GM23338 (cell line): ENCODE data around the gene PTAFR. TPM values are rescaled to one million over a fixed set of nuclear protein-coding genes. Genes with fewer than 3 reads are reported as not detected.

ENCODE experiments used
- ATAC-seq: fragments of 200-7000 bp; cut with Tn5 transposase; 3 replicates; pipeline ENCODE4 v1.9.1; 2020
- DNase-seq: peaks from one replicate; pipeline ENCODE4 v3.0.0-alpha.2; 2015; ENCODE audit warnings: low spot score
- H2AFZ ChIP-seq: fragments of 200-600 bp; sonication (generic); 2 replicates; pipeline ENCODE4 v1.8.0; 2016; ENCODE audit warnings: antibody characterized with exemption, mild to moderate bottlenecking, moderate library complexity
- H3F3A ChIP-seq: fragments of 200-600 bp; sonication (generic); replicated peaks from 2 replicates; pipeline ENCODE4 v1.8.0; 2017; ENCODE audit warnings: antibody characterized with exemption, mixed run types, low read depth
- H3K27ac ChIP-seq: fragments of 200-600 bp; sonication (generic); 2 replicates; pipeline ENCODE4 v1.6.1; 2016; ENCODE audit warnings: low read depth
- H3K27me3 ChIP-seq: fragments of 200-600 bp; sonication (generic); 2 replicates; pipeline ENCODE4 v1.8.0; 2016; ENCODE audit warnings: mild to moderate bottlenecking, mixed run types, moderate library complexity; ENCODE audit not compliant: insufficient read depth
- H3K36me3 ChIP-seq: fragments of 200-600 bp; sonication (generic); 2 replicates; pipeline ENCODE4 v1.8.0; 2016; ENCODE audit warnings: mild to moderate bottlenecking; ENCODE audit not compliant: insufficient read depth
- H3K4me1 ChIP-seq: fragments of 200-600 bp; sonication (generic); 2 replicates; pipeline ENCODE4 v1.8.0; 2016; ENCODE audit warnings: mild to moderate bottlenecking, moderate library complexity; ENCODE audit not compliant: insufficient read depth
- H3K4me2 ChIP-seq: fragments of 200-600 bp; sonication (generic); 2 replicates; pipeline ENCODE4 v1.7.1; 2017; ENCODE audit warnings: mixed run types
- H3K4me3 ChIP-seq: fragments of 200-600 bp; sonication (generic); 2 replicates; pipeline ENCODE4 v1.6.1; 2016; ENCODE audit warnings: mixed run types
- H3K79me2 ChIP-seq: fragments of 200-600 bp; sonication (generic); replicated peaks from 2 replicates; pipeline ENCODE4 v1.8.0; 2017; ENCODE audit warnings: mild to moderate bottlenecking; ENCODE audit not compliant: insufficient read depth
- H3K9me2 ChIP-seq: fragments of 200-600 bp; sonication (generic); 2 replicates; pipeline ENCODE4 v1.8.0; 2017; ENCODE audit not compliant: insufficient read depth
- H4K20me1 ChIP-seq: fragments of 200-600 bp; sonication (generic); replicated peaks from 2 replicates; pipeline ENCODE4 v1.8.0; 2017; ENCODE audit warnings: mild to moderate bottlenecking; ENCODE audit not compliant: insufficient read depth
- H3K27ac Mint-ChIP-seq: 2 replicates; pipeline ENCODE4 v1.8.0; 2020; ENCODE audit warnings: inconsistent platforms, mild to moderate bottlenecking, moderate library complexity, mixed read lengths
- H3K27me3 Mint-ChIP-seq: 3 replicates; pipeline ENCODE4 v1.8.0; 2022; ENCODE audit warnings: low read depth, mild to moderate bottlenecking, moderate library complexity, mixed read lengths, inconsistent platforms; ENCODE audit not compliant: insufficient read depth, poor library complexity
- H3K36me3 Mint-ChIP-seq: 3 replicates; pipeline ENCODE4 v1.8.0; 2021; ENCODE audit warnings: low read depth, mild to moderate bottlenecking, inconsistent platforms, moderate library complexity, mixed read lengths
- H3K4me1 Mint-ChIP-seq: 3 replicates; pipeline ENCODE4 v1.8.0; 2020; ENCODE audit warnings: mild to moderate bottlenecking, inconsistent platforms, mixed read lengths
- H3K4me3 Mint-ChIP-seq: 3 replicates; pipeline ENCODE4 v1.8.0; 2021; ENCODE audit warnings: moderate library complexity, mild to moderate bottlenecking, inconsistent platforms, mixed read lengths
- H3K9me3 Mint-ChIP-seq: 3 replicates; pipeline ENCODE4 v1.8.0; 2020; ENCODE audit warnings: moderate library complexity, mild to moderate bottlenecking, inconsistent platforms, mixed read lengths
- CREB1 ChIP-seq: fragments of 250-450 bp; sonication (Bioruptor Pico); IDR thresholded peaks from 2 replicates; pipeline ENCODE4 v1.5.0; 2020; ENCODE audit warnings: low read depth, mild to moderate bottlenecking, moderate library complexity
- EZH2phosphoT487 ChIP-seq: fragments of 200-600 bp; sonication (generic); IDR thresholded peaks from one replicate; pipeline ENCODE4 v1.8.1; 2018; ENCODE audit warnings: antibody characterized with exemption; ENCODE audit not compliant: unreplicated experiment
- JUNB ChIP-seq: IDR thresholded peaks from one replicate; pipeline ENCODE4 v1.6.1; 2016; ENCODE audit warnings: antibody characterized with exemption; ENCODE audit not compliant: unreplicated experiment
- NANOG ChIP-seq: IDR thresholded peaks from 2 replicates; pipeline ENCODE4 v1.6.1; 2016; ENCODE audit warnings: antibody characterized with exemption, borderline replicate concordance
- STAT1 ChIP-seq: IDR thresholded peaks from one replicate; pipeline ENCODE4 v1.6.1; 2016; ENCODE audit warnings: antibody characterized with exemption; ENCODE audit not compliant: unreplicated experiment
- ZNF114 ChIP-seq: fragments of 250-450 bp; sonication (Bioruptor Pico); IDR thresholded peaks from 2 replicates; pipeline ENCODE4 v1.5.0; 2020; ENCODE audit warnings: mild to moderate bottlenecking, moderate library complexity
- polyA plus RNA-seq: library from polyadenylated mRNA; unstranded; fragments of >200 nt; fragmentation: Nextera tagmentation; extraction: Ambion mirVana; gene quantifications from 2 replicates; pipeline ENCODE4 v1.2.1, GENCODE V29; 2016
- total RNA-seq: library from RNA; depleted of rRNA; stranded (reverse); fragments of >200 nt; shearing (Covaris generic); gene quantifications from 2 replicates; pipeline ENCODE4 v1.2.3, GENCODE V29; 2014
- TF ChIP-seq, protein P1 (sequence below): fragments of 250-450 bp; sonication (Bioruptor Pico); IDR thresholded peaks from 2 replicates; pipeline ENCODE4 v1.5.0; 2020; ENCODE audit warnings: mild to moderate bottlenecking, moderate library complexity
- TF ChIP-seq, protein P2 (sequence below): IDR thresholded peaks from one replicate; pipeline ENCODE4 v1.6.1; 2018; ENCODE audit warnings: antibody characterized with exemption; ENCODE audit not compliant: unreplicated experiment
- TF ChIP-seq, protein P3 (sequence below): IDR thresholded peaks from 2 replicates; pipeline ENCODE4 v1.6.1; 2016; ENCODE audit warnings: antibody characterized with exemption

Gene PTAFR
- total and polyA plus RNA-seq, 2 experiments from 2014 or later: 0.29 to 0.76 TPM

DNA sequence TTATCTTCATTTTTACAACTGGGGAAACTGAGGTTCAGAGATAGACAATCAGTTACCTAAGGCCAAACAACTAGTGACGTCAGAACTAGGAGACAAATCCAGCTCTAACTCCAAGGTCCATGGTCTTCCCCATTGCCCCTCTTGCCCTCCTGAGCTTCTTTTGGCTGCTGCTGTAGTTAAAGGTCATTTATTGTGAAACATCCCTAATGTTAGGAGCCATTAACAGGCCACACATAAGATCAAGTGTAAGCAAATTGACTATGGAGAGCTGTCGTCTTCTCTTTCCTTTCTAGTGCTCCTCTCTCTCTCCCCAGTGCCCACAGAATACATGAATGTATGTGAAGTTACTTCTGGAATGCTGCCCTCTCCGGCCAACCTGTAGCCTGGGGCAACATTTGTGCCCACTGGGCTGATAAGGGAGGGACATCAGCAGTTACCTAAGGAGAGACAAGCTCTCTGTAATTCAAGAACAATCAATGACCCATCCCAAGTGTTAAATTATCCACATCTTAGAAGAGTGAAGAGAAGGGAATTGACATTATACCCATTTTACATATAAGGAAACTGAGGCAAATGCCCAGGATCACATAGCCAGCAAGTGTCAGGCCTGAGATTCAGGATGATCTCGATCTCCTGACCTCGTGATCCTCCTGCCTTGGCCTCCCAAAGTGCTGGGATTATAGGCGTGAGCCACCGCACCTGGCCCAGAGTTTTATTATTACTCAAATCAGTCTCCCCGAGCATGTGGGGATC, 40.1 kb downstream of the PTAFR start:
- TF ChIP-seq, protein P1, sequence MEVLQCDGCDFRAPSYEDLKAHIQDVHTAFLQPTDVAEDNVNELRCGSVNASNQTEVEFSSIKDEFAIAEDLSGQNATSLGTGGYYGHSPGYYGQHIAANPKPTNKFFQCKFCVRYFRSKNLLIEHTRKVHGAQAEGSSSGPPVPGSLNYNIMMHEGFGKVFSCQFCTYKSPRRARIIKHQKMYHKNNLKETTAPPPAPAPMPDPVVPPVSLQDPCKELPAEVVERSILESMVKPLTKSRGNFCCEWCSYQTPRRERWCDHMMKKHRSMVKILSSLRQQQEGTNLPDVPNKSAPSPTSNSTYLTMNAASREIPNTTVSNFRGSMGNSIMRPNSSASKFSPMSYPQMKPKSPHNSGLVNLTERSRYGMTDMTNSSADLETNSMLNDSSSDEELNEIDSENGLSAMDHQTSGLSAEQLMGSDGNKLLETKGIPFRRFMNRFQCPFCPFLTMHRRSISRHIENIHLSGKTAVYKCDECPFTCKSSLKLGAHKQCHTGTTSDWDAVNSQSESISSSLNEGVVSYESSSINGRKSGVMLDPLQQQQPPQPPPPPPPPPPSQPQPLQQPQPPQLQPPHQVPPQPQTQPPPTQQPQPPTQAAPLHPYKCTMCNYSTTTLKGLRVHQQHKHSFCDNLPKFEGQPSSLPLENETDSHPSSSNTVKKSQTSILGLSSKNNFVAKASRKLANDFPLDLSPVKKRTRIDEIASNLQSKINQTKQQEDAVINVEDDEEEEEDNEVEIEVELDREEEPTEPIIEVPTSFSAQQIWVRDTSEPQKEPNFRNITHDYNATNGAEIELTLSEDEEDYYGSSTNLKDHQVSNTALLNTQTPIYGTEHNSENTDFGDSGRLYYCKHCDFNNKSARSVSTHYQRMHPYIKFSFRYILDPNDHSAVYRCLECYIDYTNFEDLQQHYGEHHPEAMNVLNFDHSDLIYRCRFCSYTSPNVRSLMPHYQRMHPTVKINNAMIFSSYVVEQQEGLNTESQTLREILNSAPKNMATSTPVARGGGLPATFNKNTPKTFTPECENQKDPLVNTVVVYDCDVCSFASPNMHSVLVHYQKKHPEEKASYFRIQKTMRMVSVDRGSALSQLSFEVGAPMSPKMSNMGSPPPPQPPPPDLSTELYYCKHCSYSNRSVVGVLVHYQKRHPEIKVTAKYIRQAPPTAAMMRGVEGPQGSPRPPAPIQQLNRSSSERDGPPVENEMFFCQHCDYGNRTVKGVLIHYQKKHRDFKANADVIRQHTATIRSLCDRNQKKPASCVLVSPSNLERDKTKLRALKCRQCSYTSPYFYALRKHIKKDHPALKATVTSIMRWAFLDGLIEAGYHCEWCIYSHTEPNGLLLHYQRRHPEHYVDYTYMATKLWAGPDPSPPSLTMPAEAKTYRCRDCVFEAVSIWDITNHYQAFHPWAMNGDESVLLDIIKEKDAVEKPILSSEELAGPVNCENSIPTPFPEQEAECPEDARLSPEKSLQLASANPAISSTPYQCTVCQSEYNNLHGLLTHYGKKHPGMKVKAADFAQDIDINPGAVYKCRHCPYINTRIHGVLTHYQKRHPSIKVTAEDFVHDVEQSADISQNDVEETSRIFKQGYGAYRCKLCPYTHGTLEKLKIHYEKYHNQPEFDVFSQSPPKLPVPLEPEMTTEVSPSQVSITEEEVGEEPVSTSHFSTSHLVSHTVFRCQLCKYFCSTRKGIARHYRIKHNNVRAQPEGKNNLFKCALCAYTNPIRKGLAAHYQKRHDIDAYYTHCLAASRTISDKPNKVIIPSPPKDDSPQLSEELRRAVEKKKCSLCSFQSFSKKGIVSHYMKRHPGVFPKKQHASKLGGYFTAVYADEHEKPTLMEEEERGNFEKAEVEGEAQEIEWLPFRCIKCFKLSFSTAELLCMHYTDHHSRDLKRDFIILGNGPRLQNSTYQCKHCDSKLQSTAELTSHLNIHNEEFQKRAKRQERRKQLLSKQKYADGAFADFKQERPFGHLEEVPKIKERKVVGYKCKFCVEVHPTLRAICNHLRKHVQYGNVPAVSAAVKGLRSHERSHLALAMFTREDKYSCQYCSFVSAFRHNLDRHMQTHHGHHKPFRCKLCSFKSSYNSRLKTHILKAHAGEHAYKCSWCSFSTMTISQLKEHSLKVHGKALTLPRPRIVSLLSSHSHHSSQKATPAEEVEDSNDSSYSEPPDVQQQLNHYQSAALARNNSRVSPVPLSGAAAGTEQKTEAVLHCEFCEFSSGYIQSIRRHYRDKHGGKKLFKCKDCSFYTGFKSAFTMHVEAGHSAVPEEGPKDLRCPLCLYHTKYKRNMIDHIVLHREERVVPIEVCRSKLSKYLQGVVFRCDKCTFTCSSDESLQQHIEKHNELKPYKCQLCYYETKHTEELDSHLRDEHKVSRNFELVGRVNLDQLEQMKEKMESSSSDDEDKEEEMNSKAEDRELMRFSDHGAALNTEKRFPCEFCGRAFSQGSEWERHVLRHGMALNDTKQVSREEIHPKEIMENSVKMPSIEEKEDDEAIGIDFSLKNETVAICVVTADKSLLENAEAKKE (CRISPR knock-in tag): no peak
- TF ChIP-seq JUNB (no peak), ZNF114 (CRISPR knock-in tag) (no peak), EZH2phosphoT487 (no peak), STAT1 (no peak), CREB1 (CRISPR knock-in tag) (no peak), NANOG (no peak)
- TF ChIP-seq, protein P2, sequence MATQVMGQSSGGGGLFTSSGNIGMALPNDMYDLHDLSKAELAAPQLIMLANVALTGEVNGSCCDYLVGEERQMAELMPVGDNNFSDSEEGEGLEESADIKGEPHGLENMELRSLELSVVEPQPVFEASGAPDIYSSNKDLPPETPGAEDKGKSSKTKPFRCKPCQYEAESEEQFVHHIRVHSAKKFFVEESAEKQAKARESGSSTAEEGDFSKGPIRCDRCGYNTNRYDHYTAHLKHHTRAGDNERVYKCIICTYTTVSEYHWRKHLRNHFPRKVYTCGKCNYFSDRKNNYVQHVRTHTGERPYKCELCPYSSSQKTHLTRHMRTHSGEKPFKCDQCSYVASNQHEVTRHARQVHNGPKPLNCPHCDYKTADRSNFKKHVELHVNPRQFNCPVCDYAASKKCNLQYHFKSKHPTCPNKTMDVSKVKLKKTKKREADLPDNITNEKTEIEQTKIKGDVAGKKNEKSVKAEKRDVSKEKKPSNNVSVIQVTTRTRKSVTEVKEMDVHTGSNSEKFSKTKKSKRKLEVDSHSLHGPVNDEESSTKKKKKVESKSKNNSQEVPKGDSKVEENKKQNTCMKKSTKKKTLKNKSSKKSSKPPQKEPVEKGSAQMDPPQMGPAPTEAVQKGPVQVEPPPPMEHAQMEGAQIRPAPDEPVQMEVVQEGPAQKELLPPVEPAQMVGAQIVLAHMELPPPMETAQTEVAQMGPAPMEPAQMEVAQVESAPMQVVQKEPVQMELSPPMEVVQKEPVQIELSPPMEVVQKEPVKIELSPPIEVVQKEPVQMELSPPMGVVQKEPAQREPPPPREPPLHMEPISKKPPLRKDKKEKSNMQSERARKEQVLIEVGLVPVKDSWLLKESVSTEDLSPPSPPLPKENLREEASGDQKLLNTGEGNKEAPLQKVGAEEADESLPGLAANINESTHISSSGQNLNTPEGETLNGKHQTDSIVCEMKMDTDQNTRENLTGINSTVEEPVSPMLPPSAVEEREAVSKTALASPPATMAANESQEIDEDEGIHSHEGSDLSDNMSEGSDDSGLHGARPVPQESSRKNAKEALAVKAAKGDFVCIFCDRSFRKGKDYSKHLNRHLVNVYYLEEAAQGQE: no peak
- TF ChIP-seq, protein P3, sequence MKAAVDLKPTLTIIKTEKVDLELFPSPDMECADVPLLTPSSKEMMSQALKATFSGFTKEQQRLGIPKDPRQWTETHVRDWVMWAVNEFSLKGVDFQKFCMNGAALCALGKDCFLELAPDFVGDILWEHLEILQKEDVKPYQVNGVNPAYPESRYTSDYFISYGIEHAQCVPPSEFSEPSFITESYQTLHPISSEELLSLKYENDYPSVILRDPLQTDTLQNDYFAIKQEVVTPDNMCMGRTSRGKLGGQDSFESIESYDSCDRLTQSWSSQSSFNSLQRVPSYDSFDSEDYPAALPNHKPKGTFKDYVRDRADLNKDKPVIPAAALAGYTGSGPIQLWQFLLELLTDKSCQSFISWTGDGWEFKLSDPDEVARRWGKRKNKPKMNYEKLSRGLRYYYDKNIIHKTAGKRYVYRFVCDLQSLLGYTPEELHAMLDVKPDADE: no peak
- Histone ChIP-seq H3K79me2 (no peaks in the 10 kb centered on the region), H3F3A (no peaks in the 10 kb centered on the region), H3K27ac (no peak overlapping the region), H3K27me3 (no peaks in the 10 kb centered on the region), H3K4me1 (no peaks in the 10 kb centered on the region), H3K4me2 (no peak overlapping the region), H3K36me3 (no peaks in the 10 kb centered on the region), H3K4me3 (no peak overlapping the region), H3K9me2 (no peaks in the 10 kb centered on the region), H2AFZ (no peak overlapping the region), H4K20me1 (no peaks in the 10 kb centered on the region; the same call in 1 of the 2 replicates)
- H3K27me3 Mint-ChIP-seq: peaks cover 7% of the 10 kb centered on the region
- H3K4me1 Mint-ChIP-seq: peaks cover 3% of the 10 kb centered on the region; the same call in 1 of the 3 replicates
- no peaks in the 10 kb centered on the region for H3K36me3 Mint-ChIP-seq
- ATAC-seq (no peak), DNase-seq (no peak)
- no peak overlapping the region for H3K4me3 Mint-ChIP-seq
- H3K27ac Mint-ChIP-seq: no peak overlapping the region
- H3K9me3 Mint-ChIP-seq: no peaks in the 10 kb centered on the region
